NT2/D1 (cell line): ENCODE results near the gene PPP1R13L.
A peak's percentile ranks its signal among the peaks of the same experiment; 100 is the strongest.
"Not testable (repeated sequence)": the region's sequence is repeated elsewhere in the genome, so short reads cannot be mapped to it uniquely, and the experiment has no call there.

Experiments used
- DNase-seq: peaks from one replicate; pipeline ENCODE4 v3.0.0-alpha.2; 2011; ENCODE audit warnings: low read depth, low spot score
- H3K27me3 ChIP-seq: 2 replicates; pipeline ENCODE4 v1.6.0; 2011; ENCODE audit warnings: mild to moderate bottlenecking; ENCODE audit not compliant: insufficient read length, insufficient read depth
- H3K36me3 ChIP-seq: 2 replicates; pipeline ENCODE4 v1.6.1; 2011; ENCODE audit warnings: mild to moderate bottlenecking, low read length, mixed read lengths; ENCODE audit not compliant: insufficient read depth, insufficient read length
- H3K4me1 ChIP-seq: 2 replicates; pipeline ENCODE4 v1.5.1; 2011; ENCODE audit not compliant: insufficient read depth, insufficient read length
- H3K4me3 ChIP-seq: 2 replicates; pipeline ENCODE4 v1.5.1; 2011; ENCODE audit warnings: low read depth; ENCODE audit not compliant: insufficient read length
- H3K9ac ChIP-seq: 2 replicates; pipeline ENCODE4 v1.6.0; 2011; ENCODE audit warnings: low read depth; ENCODE audit not compliant: insufficient read length
- H3K9me3 ChIP-seq: 2 replicates; pipeline ENCODE4 v1.5.1; 2011; ENCODE audit warnings: mild to moderate bottlenecking, low read length; ENCODE audit not compliant: insufficient read depth
- SUZ12 ChIP-seq: IDR thresholded peaks from 2 replicates; pipeline ENCODE4 v1.6.1; 2011; ENCODE audit not compliant: insufficient read length, insufficient read depth; ENCODE audit errors: extremely low read depth
- YY1 ChIP-seq: IDR thresholded peaks from 2 replicates; pipeline ENCODE4 v1.6.1; 2011; ENCODE audit not compliant: insufficient read length, insufficient read depth
- ZNF274 ChIP-seq: IDR thresholded peaks from 2 replicates; pipeline ENCODE4 v1.6.1; 2011; ENCODE audit warnings: mild to moderate bottlenecking, low read depth, low read length

Gene PPP1R13L

GRCh38 chr19:45408830-45409556, 4.1 kb upstream of the PPP1R13L start:
- DNase-seq: no peak
- Histone ChIP-seq H3K9me3 (no peaks in the 10 kb centered on the region), H3K9ac (no peak overlapping the region), H3K4me3 (no peak overlapping the region), H3K27me3 (no peaks in the 10 kb centered on the region), H3K36me3 (peaks cover 41% of the 10 kb centered on the region), H3K4me1 (peaks cover 5% of the 10 kb centered on the region)
- TF ChIP-seq SUZ12 (no peak), YY1 (no peak), ZNF274 (no peak)

GRCh38 chr19:45408121-45408520, 3.3 kb upstream of the PPP1R13L start:
- Histone ChIP-seq H3K36me3 (peaks cover 34% of the 10 kb centered on the region), H3K27me3 (no peaks in the 10 kb centered on the region), H3K4me1 (peaks cover 5% of the 10 kb centered on the region), H3K9ac (no peak overlapping the region), H3K4me3 (no peak overlapping the region), H3K9me3 (no peaks in the 10 kb centered on the region)
- TF ChIP-seq ZNF274 (no peak), YY1 (no peak), SUZ12 (no peak)
- DNase-seq: no peak

DNA sequence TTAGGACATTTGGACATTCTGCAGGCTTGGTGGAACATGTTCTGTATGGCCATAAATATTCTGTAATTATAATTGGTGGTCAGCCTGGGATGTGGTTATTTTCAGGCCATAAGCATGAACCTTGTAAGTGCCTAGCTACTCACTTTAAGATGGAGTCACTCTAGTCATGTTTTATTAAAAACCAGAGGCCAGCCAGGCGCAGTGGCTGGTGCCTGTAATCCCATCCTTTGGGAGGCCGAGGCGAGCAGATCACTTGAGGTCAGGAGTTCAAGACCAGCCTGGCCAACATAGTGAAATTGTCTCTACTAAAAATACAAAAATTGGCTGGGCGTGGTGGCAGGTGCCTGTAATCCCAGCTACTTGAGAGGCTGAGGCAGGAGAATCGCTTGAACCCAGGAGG, 2.7 kb upstream of the PPP1R13L start:
- Histone ChIP-seq H3K9ac (peak overlapping the region; percentile 94), H3K36me3 (peaks cover 30% of the 10 kb centered on the region), H3K4me3 (peak overlapping the region; percentile 99)
- H3K4me1 ChIP-seq, DNase-seq, H3K9me3 ChIP-seq, H3K27me3 ChIP-seq: not testable (repeated sequence)

GRCh38 chr19:45407091-45407375, 2.2 kb upstream of the PPP1R13L start:
- TF ChIP-seq ZNF274 (no peak), YY1 (no peak), SUZ12 (no peak)
- Histone ChIP-seq H3K9ac (peak overlapping the region; percentile 94), H3K4me3 (peak overlapping the region; percentile 99), H3K36me3 (peaks cover 30% of the 10 kb centered on the region), H3K9me3 (no peaks in the 10 kb centered on the region), H3K4me1 (peaks cover 5% of the 10 kb centered on the region), H3K27me3 (no peaks in the 10 kb centered on the region)
- no peak for DNase-seq

GRCh38 chr19:45406226-45407090, 1.6 kb upstream of the PPP1R13L start, which contains the start of gene POLR1G:
Gene POLR1G, plus strand, starts transcription at chr19:45406644. Its CDS starts 53 bp downstream, at chr19:45406697.
- Histone ChIP-seq H3K27me3 (no peaks in the 10 kb centered on the region), H3K9me3 (no peaks in the 10 kb centered on the region)

DNA sequence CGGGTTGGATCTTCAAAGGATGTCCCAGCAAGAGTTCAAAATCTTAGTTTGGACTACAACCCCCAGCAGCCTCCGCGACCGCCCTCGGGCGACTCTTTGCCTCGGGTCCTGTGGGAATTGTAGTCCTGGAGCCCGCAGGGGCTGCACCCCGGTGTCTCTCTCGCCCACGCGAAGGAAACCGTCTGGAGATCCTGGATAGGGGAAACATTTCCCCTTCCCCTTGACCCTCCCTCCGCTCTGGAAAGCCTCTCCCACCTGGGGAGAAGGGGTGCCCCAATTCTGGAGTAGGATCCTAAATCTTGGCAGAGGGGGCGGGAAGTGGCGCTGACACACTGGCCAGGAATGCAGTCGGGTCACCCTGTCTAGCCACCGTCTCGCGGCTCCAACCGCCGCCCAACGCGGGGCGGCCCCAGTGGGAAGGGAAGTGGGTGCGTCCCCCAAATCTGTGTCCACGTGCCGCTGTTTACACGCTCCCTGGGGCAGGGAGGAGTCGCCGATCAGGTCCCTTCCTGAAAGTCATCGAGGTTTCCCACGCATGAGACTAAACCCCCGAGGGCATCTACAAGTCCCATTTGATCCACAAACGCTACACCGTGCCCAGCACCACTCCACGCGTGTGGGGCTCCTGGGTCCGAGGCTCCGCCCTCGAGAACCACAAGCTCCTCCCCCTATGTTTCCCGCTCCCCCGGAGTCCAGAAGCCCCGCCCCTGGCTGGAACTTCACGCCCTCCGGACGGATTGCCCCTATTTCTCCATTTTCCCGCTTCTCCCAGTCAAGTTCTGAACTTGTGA, 761 bp upstream of the PPP1R13L start:
- no peak for TF ChIP-seq SUZ12
- no peak for TF ChIP-seq ZNF274
- TF ChIP-seq YY1: no peak
- no peak for DNase-seq
- peak overlapping the region; percentile 94 for H3K9ac ChIP-seq
- H3K4me1 ChIP-seq: peaks cover 5% of the 10 kb centered on the region
- no peaks in the 10 kb centered on the region for H3K27me3 ChIP-seq
- peaks cover 28% of the 10 kb centered on the region for H3K36me3 ChIP-seq
- H3K9me3 ChIP-seq: no peaks in the 10 kb centered on the region
- H3K4me3 ChIP-seq: peak overlapping the region; percentile 99

More at GRCh38 chr19:45406226-45407090, 1.6 kb upstream of the PPP1R13L start, which contains the start of gene POLR1G:
- peak within 1 kb of the TSS; percentile 94 for H3K9ac ChIP-seq
- H3K36me3 ChIP-seq: peaks cover 32% of the 10 kb centered on the region
- peak within 1 kb of the TSS; percentile 99 for H3K4me3 ChIP-seq
- H3K4me1 ChIP-seq: peaks cover 5% of the 10 kb centered on the region
- no peak for DNase-seq
- TF ChIP-seq SUZ12: no peak
- no peak for TF ChIP-seq ZNF274
- no peak for TF ChIP-seq YY1
